D721Med (cell line): ENCODE measurements around the gene GPNMB.

Source experiments
- DNase-seq: peaks from one replicate; pipeline ENCODE4 v3.0.0; 2011; ENCODE audit warnings: low spot score; ENCODE audit not compliant: insufficient read length
- FAIRE-seq: peaks from 2 replicates; lab custom pipeline; 2011; peaks lifted over from hg19 to GRCh38; lab: Jason Lieb, UNC
- TF ChIP-seq, protein P1 (sequence below): IDR thresholded peaks from 2 replicates; pipeline ENCODE4 v1.5.1; 2012; ENCODE audit warnings: mild to moderate bottlenecking, control low read depth; ENCODE audit not compliant: insufficient read depth; ENCODE audit errors: missing control alignments

Gene GPNMB

DNA sequence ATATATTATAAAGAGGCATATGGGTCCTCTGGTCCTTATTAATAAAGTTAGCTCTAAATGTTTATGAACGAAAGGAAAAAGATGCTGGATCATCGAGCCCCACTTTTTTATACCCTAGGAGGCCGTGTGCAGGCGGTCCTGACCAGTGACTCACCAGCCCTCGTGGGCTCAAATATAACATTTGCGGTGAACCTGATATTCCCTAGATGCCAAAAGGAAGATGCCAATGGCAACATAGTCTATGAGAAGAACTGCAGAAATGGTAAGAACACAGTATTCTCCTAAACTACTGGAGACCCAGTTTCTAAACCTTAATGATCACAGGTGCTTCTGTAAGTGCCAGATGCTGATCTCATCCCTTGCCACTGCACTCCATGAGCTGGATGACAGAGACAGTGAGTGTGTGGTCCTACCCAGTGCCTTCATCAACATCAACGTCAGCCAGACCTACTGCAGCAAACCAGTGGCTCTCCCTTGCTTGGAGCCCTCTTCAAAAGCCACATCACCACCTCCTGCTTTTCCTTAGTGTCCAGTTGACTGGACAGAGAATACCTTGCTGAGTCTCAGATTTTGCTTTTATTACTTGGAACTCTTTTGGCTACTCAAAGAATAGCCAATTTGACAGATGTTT lies 7.6 kb downstream of the GPNMB start:
- TF ChIP-seq, protein P1, sequence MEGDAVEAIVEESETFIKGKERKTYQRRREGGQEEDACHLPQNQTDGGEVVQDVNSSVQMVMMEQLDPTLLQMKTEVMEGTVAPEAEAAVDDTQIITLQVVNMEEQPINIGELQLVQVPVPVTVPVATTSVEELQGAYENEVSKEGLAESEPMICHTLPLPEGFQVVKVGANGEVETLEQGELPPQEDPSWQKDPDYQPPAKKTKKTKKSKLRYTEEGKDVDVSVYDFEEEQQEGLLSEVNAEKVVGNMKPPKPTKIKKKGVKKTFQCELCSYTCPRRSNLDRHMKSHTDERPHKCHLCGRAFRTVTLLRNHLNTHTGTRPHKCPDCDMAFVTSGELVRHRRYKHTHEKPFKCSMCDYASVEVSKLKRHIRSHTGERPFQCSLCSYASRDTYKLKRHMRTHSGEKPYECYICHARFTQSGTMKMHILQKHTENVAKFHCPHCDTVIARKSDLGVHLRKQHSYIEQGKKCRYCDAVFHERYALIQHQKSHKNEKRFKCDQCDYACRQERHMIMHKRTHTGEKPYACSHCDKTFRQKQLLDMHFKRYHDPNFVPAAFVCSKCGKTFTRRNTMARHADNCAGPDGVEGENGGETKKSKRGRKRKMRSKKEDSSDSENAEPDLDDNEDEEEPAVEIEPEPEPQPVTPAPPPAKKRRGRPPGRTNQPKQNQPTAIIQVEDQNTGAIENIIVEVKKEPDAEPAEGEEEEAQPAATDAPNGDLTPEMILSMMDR: no peak
- FAIRE-seq (no peak), DNase-seq (no peak)

DNA sequence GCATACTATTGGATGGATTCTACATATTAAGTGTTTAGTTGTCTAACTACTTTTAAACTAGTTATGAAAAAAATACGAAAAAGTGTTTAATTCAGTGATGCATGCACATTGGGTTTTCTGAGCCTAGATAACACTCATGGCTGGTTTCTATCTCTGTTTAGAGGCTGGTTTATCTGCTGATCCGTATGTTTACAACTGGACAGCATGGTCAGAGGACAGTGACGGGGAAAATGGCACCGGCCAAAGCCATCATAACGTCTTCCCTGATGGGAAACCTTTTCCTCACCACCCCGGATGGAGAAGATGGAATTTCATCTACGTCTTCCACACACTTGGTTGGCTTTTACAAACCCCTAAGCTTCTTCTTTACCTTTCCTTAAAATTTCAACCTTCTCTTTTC lies 10.2 kb downstream of the GPNMB start:
- no peak for DNase-seq
- no peak for FAIRE-seq
- TF ChIP-seq, protein P1: no peak

DNA sequence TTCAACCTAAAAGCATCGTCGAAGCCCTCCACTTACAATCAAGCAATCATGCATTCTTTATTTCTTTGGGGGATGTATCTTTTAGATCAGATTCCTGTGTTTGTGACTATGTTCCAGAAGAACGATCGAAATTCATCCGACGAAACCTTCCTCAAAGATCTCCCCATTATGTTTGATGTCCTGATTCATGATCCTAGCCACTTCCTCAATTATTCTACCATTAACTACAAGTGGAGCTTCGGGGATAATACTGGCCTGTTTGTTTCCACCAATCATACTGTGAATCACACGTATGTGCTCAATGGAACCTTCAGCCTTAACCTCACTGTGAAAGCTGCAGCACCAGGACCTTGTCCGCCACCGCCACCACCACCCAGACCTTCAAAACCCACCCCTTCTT lies 13.8 kb downstream of the GPNMB start:
- TF ChIP-seq, protein P1: no peak
- no peak for DNase-seq
- no peak for FAIRE-seq

DNA sequence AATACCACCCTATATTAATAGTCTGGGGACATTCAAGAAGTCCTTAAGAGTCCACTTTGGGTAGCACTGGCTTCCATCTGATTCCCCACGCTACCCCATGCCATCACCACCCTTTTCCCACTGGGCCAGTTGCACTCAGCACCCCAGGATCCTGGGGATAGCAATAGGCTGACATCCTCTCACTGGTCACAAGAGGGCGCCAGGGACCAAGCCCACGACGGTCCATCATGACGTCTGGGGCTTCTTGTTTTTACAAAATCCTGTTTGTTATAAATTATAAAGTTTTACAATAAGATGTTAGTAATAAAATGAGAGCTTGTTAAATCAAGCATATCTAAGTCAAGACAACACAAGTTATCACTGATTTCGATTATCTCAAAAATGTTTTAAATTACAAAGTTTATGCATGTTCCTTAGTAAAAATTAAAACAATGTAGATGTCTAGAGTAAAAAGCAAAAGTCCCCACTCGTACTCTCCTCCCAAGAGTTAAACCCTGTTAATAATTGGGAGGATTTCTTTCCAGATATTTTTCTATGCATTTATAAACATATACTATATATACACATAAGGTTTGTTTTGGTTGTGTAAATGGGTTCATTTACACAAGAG lies 15.4 kb downstream of the GPNMB start:
- TF ChIP-seq, protein P1: peak; percentile 79
- no peak for FAIRE-seq
- peak; percentile 42 for DNase-seq

DNA sequence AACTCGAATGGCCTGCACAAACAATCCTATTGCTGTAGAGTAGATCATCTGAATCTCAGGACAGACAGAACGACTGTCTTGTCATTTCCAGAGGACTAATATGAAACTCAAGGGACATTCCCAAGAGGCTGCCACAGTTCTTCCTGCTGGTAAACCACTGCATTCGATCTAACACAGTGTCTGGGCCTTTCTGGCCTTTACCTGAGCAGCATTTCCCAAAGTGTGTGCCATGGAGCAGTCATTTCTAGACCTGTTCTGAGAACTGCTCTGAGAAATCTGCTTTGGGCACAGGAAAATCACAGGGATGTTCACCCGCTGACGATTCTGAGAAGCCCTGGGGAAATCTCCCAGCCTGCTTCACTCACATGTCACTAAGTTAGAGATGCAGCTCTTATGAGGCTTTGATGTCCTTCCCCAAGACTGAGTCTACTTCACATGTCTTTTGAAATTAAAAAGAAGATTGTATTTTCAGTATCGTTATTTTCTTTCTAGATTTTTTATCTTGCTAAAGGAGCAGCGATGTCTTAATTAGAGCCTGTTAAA lies 18.4 kb downstream of the GPNMB start:
- TF ChIP-seq, protein P1: no peak
- DNase-seq (no peak), FAIRE-seq (no peak)

DNA sequence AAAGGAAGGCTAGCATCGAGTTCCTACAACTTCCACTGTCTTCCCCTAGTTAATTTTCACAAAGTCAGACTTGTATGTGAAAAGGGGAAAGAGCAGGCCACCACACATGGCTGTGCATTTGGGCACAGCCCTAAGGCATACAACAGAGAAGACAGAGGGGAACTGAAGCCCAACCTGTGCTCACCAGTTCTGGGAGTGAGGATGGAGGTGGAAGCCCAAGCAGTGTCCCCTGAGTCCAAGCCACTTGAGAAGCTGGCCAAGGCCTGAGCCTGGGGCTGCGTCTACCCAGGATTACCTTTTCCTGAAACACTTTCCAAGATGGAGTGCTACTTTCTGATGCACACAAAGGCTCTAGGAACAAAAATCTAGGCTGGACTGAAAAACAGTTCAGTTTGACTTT lies 20.3 kb downstream of the GPNMB start:
- DNase-seq (no peak), FAIRE-seq (no peak)
- TF ChIP-seq, protein P1: no peak

DNA sequence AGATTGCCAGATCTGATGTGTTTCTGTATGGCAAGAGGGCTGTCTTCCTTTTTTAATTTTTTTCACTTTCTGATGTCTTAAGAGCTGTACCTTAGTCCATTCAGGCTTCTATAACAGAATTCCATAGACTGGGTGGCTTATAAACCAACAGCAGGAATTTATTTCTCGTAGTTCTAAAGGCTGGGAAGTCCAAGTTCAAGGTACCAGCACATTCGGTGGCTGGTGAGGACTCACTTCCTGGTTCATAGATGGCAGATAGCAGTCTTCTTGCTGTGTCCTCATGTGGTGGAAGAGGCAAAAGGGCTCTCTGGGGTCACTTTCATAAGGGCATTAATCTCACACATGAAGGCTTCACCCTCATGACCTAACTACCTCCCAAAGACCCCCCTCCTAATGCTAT lies 20.8 kb downstream of the GPNMB start:
- no peak for FAIRE-seq
- TF ChIP-seq, protein P1: no peak
- no peak for DNase-seq
